CD4-positive, alpha-beta T cell treated with Interleukin-6 for 4 hours (primary cell): Measurements from ENCODE around the gene OIT3.
"Not testable (repeated sequence)": the region's sequence is repeated elsewhere in the genome, so short reads cannot be mapped to it uniquely, and the experiment has no call there.

Source experiments
- DNase-seq: peaks from one replicate; pipeline ENCODE4 v3.0.0-alpha.2; 2020; ENCODE audit warnings: mixed read lengths

The OIT3 gene

DNA sequence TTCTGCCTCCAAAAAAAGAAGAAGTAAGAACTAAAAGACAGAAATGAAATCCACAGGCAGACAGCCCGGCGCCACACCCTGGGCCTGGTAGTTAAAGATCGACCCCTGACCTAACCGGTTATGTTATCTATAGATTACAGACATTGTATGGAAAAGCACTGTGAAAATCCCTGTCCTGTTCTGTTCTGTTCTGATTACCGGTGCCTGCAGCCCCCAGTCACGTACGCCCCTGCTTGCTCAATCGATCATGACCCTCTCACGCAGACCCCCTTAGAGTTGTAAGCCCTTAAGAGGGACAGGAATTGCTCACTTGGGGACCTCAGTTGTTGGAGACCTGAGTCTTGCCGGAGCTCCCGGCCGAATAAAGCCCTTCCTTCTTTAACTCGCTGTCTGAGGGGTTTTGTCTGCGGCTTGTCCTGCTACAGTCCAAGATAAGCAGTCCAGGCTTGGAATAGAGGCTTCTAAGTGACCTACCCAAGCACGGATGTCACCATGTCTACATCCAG, 10.5 kb downstream of the OIT3 start:
- not testable (repeated sequence) for DNase-seq

DNA sequence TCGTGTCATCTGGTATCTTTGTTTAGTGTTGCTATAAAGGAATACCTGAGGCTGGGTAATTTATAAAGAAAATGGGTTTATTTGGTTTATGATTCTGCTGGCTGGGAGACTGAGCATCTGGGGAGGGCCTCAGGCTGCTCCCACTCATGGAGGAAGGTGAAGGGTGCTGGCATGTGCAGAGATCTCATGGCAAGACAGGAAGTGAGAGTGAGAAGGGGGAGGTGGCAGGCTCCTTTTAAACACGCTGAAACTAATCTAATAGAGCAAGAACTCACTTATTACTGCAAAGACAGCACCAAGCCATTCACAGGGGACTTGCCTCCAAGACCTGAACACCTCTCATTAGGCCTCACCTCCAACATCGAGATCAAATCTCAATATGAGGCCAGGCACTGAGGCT, 11.3 kb downstream of the OIT3 start:
- DNase-seq: no peak

DNA sequence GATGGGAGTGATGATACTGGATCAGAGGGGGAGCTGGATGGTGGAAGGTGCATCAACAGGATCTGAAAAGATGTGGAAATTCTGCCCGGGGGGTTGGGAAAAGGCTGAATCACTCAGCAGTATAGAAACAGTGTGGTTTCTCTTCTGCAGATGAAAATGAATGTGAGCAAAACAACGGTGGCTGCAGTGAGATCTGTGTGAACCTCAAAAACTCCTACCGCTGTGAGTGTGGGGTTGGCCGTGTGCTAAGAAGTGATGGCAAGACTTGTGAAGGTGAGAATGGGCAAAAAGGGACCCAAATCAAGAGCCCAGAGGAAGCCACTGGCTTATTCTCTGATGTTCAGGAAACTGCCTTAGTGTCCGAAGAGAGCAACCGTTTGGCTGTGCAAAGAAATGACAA, 12.9 kb downstream of the OIT3 start:
- no peak for DNase-seq

DNA sequence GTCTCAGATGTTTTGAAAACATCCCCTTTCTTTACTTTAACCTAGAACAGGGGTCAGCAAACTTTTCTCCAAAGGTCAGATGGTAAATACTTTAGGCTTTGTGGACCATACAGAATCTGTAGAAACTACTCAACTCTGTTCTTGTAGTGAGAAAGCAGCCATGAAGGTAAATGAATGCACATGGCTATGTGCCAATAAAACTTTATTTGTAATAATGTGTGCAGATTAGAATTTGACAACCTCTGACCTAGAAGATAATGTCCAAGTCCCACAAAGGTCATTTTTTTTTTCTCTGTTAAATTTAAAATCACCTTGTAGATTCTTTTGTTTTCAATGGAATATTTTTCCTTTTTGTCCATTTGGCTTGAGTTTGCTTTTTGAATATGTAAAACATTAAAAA, 17.2 kb downstream of the OIT3 start:
- DNase-seq: no peak

DNA sequence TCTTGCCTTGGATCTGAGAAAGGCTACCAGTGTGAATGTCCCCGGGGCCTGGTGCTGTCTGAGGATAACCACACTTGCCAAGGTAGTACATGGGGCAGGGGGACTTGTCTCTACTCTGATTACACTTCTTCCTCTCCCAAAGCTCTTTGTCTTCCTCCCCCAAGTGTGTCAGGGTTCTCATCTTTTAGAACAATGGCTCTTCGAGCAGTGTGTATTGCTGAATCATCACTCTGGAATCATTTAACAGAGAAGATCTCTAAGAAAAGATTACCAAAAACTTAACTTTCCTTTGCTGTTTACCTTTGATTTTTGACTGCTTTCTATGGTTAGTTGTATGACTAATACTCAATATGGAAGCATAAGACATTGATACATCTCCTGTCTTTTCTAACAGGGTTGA, 18.2 kb downstream of the OIT3 start:
- DNase-seq: no peak

DNA sequence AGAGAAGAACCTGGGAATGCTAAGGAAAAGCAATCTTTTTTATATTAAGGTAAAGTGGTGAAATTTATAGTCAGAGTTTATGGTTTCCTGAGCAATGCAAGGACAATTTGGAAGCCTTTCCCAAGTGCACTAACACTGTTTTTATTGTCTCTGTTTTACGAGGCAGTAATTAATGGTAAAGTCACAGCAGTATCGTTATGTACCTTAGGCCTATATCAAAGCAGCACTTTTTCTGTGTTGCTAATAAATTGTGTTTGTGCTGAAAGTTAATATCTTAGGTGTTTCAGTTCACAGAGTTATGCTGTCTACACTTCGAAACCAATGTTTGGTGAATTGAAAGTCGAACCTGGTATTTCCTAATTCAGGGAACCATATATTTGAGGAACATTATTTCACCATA, 19.2 kb downstream of the OIT3 start:
- no peak for DNase-seq

DNA sequence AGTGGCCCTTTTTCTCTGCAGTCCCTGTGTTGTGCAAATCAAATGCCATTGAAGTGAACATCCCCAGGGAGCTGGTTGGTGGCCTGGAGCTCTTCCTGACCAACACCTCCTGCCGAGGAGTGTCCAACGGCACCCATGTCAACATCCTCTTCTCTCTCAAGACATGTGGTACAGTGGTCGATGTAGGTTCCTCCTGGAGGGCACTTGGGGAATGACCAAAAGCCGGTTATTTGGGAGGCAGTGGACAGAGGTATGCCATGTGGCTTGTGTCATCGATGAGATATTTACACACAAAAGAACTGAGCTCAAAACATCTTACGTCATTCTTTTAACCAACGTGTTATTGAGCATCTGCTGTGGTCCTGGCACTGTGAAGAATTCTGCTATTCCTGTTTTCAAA, 19.7 kb downstream of the OIT3 start:
- no peak for DNase-seq

DNA sequence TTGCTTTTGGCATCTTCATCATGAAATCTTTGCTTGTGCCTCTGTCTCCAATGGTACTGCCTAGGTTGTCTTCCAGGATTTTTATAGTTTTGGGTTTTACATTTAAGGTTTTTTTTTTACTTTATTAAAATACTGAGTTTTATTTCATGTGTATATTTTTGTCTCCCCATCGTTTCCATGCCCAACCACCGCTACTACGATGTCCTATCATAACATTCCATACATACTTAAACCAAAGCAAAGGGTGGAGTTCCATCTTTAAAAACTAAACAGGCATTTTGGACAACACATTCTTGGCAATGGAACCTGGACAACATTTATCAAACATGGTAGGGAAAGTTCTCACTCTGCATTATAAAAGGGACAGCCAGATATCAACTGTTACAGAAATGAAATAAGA, 23.7 kb downstream of the OIT3 start:
- not testable (repeated sequence) for DNase-seq

DNA sequence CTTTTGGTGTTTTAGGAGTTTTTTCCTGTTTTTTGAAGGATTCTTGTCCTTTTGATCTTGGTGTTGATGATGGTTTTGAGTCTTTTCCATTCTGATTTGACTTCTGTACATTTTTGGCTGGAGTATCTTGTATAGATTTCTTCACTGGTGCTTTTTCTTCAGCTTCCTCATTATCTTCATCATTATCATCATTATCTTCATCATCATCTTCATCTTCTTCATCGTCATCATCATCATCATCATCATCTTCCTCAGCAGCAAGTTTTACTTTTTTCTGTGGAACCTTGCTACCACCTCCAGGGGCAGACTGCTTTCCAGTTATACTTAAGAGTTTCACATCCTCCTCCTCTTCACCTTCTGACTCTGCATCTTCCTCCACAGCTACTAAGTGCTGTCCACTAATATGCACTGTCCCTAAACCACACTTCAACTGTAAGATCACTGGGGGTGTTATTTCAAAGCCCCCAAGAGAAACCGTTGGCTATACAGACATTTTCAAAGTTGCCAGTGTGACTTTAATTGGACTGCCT, 24.3 kb downstream of the OIT3 start:
- DNase-seq: not testable (repeated sequence)

DNA sequence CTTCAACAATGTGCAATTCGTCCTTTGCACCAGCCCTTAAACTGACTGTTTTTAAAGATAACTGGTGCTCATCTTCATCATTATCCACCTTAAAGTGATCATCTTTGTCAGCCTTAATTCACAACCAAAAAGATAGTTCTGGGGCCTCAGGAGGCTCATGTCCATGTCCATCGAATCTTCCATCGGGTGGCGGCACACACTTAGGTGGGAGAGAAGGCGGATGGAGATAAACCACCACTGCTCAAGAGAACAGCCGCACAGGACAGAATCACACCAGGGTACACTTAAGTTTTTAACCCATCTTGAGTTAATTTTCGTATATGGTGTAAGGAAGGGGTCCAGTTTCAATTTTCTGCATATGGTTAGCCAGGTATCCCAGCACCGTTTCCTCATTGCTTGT, 24.8 kb downstream of the OIT3 start:
- no peak for DNase-seq

DNA sequence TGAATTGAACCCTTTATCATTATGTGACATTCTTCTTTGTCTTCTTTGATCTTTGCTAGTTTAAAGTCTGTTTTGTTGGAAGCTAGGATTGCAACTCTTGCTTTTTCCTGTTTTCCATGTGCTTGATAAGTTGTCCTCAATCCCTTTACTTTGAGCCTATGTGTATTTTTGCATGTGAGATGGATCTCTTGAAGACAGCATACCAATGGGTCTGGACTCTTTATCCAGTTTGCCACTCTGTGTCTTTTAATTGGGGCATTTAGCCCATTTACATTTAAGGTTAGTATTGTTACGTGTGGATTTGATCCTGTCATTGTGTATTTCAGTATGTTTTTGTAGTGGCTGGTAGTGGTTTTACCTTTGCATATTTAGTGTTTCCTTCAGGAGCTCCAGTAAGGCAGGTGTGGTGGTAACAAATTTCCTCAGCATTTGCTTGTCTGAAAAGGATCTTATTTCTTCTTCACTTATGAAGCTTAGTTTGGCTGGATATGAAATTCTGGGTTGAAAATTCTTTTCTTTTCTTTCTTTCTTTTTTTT, 27.7 kb downstream of the OIT3 start:
- not testable (repeated sequence) for DNase-seq

DNA sequence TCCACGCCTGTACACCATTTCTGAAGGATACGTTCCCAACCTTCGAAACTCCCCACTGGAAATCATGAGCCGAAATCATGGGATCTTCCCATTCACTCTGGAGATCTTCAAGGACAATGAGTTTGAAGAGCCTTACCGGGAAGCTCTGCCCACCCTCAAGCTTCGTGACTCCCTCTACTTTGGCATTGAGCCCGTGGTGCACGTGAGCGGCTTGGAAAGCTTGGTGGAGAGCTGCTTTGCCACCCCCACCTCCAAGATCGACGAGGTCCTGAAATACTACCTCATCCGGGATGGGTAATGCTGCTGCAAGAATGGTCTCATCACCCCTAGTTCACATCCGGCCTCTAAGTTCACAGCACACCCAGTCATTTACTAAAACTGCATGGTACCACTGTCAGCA, 30.8 kb downstream of the OIT3 start:
- DNase-seq: no peak

DNA sequence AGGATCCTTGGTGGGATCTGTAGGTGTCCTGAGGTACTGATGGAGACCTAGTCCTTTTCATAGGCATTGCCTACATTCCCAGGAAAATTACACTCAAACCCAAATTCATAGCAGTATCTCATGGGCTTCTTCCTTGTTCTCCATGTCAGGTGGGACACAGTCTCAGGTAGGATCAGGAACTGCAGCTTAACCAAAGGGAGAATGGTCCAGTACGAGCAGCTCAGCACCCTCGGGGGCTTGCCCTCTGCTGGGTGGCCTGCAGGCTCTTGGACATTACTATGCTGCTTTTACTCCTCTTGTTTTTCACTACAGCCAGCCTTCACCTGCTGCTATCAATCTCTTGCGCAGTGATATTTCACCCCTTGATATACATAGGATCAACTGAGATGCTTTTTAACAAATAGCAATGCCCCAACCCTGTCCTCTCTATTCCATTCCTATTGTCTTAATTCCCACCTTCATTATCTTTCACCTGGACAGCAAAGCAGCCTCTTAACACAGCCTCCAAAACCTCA, 32.5 kb downstream of the OIT3 start:
- no peak for DNase-seq

DNA sequence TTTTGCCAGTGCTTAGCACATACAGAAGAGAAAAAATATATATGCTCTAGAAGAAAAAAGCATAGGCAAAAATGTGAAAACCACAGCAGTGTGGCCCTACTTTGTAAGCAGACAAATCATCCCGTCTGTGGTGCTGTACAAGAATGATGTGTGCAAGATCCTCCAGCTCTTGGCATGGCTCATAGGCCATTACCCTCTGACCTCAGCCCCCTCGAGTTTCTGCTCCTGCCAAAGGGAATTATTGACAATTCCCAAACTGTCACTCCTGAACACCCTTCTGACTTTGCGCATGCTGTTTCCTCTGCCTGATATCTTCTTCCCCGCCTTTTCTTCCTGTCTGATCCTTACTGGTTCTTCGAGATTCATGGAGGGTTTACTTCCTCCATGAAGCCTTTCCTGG, 33.9 kb downstream of the OIT3 start:
- no peak for DNase-seq

DNA sequence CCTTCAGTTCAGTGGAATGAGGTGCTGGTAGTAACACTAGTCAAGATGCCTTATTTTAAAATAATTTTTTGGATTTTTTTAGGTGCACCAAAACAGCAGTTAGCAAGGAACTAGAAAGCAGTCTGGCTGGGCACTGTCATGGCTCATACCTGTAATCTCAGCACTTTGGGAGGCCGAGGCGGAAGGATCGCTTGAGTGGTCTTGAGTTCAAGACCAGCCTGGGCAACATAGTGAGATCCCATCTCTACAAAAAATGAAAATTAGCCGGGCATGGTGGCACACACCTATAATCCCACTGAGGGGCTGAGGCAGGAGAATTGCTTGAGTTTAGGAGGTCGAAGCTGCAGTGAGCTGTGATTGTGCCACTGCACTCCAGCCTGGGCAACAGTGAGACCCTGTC, 35.3 kb downstream of the OIT3 start:
- no peak for DNase-seq

DNA sequence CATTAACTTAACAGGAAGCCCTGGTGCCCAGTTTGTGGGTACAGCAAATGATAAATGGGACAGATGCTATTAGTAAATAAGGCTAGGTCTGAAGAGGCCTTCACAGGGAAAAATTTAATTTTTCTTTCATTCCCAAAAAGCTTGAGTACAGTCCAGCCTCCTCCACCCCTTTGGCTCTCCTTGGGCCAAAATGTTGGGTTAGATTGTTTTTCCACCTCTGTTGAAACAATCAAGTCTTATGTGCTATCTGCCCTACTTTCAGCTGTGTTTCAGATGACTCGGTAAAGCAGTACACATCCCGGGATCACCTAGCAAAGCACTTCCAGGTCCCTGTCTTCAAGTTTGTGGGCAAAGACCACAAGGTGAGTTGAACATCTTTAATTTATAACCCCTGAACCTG, 36.7 kb downstream of the OIT3 start:
- DNase-seq: no peak

DNA sequence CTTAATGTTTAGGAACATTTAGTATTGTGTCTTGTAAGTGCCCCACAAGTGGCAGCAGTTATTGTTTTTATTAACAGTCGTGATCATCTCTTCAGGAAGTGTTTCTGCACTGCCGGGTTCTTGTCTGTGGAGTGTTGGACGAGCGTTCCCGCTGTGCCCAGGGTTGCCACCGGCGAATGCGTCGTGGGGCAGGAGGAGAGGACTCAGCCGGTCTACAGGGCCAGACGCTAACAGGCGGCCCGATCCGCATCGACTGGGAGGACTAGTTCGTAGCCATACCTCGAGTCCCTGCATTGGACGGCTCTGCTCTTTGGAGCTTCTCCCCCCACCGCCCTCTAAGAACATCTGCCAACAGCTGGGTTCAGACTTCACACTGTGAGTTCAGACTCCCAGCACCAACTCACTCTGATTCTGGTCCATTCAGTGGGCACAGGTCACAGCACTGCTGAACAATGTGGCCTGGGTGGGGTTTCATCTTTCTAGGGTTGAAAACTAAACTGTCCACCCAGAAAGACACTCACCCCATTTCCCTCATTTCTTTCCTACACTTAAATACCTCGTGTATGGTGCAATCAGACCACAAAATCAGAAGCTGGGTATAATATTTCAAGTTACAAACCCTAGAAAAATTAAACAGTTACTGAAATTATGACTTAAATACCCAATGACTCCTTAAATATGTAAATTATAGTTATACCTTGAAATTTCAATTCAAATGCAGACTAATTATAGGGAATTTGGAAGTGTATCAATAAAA, 38.9 kb downstream of the OIT3 start:
- no peak for DNase-seq

DNA sequence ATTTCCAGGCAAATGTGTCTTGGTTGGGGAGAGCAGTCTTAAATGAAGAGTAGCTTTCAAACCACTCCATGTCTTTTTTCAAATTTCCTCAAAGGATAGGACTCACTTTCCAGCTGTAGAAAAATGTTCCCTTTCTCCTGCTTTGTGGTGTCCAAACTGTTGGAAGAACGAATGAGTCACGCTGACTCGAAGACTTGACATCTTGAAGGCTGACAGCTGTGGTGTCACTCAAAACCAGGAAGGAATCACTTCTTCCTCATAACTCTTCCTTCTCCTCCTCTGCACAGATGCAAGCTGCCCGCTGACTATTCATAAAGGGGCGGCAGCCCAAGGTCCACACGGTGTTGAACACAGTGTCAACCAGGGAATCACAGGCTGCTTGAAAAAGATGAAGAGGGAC, 41.8 kb downstream of the OIT3 start:
- no peak for DNase-seq

DNA sequence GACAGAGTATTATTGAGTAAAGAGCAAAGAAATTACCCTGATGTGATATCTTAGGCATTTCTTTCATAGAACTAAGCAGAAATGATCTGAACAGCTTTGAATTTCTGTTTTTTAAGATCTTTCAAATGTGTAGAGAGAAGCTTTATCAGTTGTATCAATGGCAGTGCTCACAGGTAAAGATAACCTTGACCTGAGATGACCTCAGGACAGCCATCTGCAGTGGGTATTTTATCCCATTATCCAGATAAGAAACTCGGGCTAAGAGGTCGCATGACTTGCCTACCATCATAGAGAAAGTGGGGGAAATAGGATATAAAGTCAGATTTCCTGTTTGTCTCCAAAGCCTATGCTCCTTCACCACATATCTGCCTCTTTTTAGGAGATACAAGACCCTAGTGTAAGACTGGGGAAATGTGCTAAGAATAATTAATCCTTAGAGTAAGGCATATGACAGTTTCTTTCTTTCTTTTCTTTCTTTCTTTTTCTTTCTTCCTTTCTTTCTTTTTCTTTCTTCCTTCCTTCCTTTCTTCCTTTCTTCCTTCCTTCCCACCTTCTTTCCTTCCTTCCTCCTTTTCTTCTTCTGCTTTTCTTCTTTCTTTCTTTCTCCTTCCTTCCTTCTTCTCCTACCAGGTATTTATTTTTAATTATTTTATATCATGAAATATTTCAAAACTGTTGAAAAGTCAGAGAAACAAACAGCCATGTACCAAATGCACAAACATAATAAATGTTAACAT, 50.1 kb downstream of the OIT3 start:
- DNase-seq: no peak

DNA sequence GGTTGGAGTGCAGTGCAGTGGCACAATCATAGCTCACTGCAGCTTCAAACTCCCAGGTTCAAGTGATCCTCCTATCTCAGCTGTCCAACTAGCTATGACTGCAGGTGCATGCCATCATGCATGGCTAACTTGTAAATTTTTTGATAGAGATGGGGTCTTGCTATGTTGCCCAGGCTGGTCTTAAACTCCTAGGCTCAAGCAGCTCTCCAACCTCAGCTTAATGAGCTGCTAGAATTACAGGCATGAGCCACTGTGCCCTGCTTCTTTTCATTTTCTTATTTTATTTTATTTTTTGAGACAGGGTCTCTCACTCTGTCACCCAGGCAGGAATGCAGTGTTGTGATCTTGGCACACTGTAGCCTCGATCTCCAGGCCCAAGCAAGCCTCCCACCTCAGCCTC, 53.4 kb downstream of the OIT3 start:
- no peak for DNase-seq

DNA sequence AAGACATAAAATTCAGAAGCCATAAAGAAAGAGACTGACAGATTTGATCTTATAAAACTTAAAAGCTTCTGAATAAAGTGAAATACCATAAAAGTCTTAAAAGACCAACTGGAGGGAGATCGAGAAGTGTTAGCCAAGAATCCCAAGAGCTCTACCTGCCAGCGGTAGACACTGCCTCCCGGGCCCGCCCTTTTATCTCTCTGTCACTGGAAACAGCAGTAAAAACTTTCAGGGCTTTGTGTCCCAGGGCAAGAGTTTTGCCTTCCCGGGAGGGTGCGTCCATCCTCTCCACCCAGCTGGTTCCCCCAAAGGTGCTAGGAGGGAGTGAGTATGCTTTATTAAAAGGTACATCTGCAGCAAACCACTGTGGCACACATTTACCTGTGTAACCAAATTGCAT, 55.2 kb downstream of the OIT3 start:
- no peak for DNase-seq

DNA sequence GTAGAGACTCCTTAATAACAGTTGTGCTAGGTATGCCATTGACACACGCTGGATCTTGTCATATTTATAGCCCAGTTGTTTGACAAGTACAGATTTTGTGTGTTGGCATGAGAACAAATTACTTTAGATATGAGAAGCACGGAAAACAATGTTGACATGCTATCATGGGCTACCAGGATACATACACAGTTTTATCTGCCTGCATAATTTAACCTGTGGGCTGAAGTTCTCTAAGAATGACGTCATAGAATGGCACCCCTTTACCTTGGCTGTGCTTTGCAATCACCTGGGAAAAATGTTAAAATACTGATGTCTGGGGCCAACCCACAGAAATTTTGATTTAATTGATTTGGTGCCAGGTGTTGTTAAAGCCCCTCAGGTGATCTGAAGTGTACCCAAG, 58.2 kb downstream of the OIT3 start:
- DNase-seq: no peak

DNA sequence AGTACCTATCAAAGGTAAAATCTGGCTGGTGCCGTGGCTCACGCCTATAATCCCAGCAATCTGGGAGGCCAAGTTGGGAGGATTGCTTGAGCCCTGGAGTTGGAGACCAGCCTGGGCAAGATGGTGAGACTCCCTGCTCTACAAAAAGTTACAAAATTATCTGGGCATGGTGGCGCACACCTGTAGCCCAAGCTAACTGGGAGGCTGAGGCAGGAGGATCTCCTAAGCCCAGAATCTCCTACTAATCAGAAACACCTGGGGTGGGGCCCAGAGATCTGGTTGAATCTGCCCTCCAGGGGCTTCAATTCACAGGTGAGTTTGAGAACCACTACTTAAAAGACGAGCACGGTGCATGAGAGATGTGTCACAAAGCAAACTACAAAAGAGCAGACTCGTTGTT, 58.6 kb downstream of the OIT3 start:
- DNase-seq: no peak

DNA sequence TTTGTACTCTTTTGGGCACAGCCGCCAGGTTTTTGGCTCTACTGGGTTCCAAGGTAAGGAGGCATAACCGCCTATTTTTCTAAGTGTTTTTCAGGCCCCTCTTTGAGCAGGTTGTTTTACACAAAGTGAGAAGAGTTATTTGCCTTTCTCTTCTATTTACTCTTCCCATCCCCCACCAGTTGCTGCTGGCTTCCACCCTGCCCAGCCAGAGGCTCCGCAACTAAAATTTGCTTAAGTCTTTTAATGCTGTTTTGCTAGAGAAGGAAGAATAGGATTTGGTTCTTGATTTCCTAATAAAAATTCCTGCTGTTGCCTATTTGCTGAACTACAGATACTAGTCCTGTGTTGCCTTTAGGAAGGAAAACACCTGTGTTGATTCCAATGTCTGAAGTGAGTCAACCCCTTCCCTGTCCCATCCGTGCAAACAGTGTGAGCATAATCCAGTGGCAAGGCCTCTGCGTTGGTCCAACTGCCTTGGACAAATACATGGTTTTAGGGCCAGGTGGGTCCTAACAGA, 59.2 kb downstream of the OIT3 start:
- no peak for DNase-seq
